Smooth muscle cell (in vitro differentiated cells): ENCODE results near the gene MRPS10. TPM values are rescaled to one million over a fixed set of nuclear protein-coding genes. Genes with fewer than 3 reads are reported as not detected.

ENCODE experiments used
- DNase-seq: peaks from one replicate; lab custom pipeline; 2025; ENCODE audit not compliant: unreplicated experiment; lab: John Stamatoyannopoulos, UW
- H2AFZ ChIP-seq: fragments of 200-600 bp; sonication (generic); 2 replicates; pipeline ENCODE4 v1.6.0; 2016; ENCODE audit warnings: antibody characterized with exemption, low read depth, mild to moderate bottlenecking
- H3F3A ChIP-seq: fragments of 200-600 bp; sonication (generic); 2 replicates; pipeline ENCODE4 v1.6.0; 2017; ENCODE audit warnings: antibody characterized with exemption, low read depth
- H3K27ac ChIP-seq: fragments of 200-600 bp; sonication (generic); 2 replicates; pipeline ENCODE4 v1.5.1; 2016; ENCODE audit warnings: low read depth, mild to moderate bottlenecking
- H3K27me3 ChIP-seq: fragments of 200-600 bp; sonication (generic); 2 replicates; pipeline ENCODE4 v1.6.1; 2016; ENCODE audit warnings: low read depth, mild to moderate bottlenecking
- H3K36me3 ChIP-seq: fragments of 200-600 bp; sonication (generic); 2 replicates; pipeline ENCODE4 v1.5.1; 2016; ENCODE audit warnings: low read depth
- H3K4me1 ChIP-seq: fragments of 200-600 bp; sonication (generic); 2 replicates; pipeline ENCODE4 v1.5.1; 2016; ENCODE audit warnings: low read depth
- H3K4me2 ChIP-seq: fragments of 200-600 bp; sonication (generic); 2 replicates; pipeline ENCODE4 v1.6.0; 2016; ENCODE audit warnings: mild to moderate bottlenecking
- H3K4me3 ChIP-seq: fragments of 200-600 bp; sonication (generic); 2 replicates; pipeline ENCODE4 v1.5.1; 2016; ENCODE audit warnings: mild to moderate bottlenecking
- H3K79me2 ChIP-seq: fragments of 200-600 bp; sonication (generic); 2 replicates; pipeline ENCODE4 v1.6.0; 2016; ENCODE audit warnings: low read depth, mild to moderate bottlenecking
- H3K9ac ChIP-seq: fragments of 200-600 bp; sonication (generic); 2 replicates; pipeline ENCODE4 v1.6.0; 2016; ENCODE audit warnings: low read depth
- H3K9me3 ChIP-seq: fragments of 200-600 bp; sonication (generic); replicated peaks from 2 replicates; pipeline ENCODE4 v1.5.1; 2016; ENCODE audit warnings: low read depth
- H4K20me1 ChIP-seq: fragments of 200-600 bp; sonication (generic); 2 replicates; pipeline ENCODE4 v1.6.0; 2016; ENCODE audit warnings: low read depth
- WGBS: methylation state at CpG from one replicate; pipeline ENCODE4 v1.1.7; 2016; ENCODE audit warnings: low lambda C conversion rate; 5-methylcytosine and 5-hydroxymethylcytosine counted together
- polyA plus RNA-seq: library from polyadenylated mRNA; unstranded; fragments of >200 nt; fragmentation: Nextera tagmentation; extraction: Ambion mirVana; gene quantifications from 2 replicates; pipeline ENCODE4 v1.2.1, GENCODE V29; 2016
- total RNA-seq: library from RNA; depleted of rRNA; stranded (reverse); fragments of >200 nt; gene quantifications from 2 replicates; pipeline ENCODE4 v1.2.3, GENCODE V29; 2014
- TF ChIP-seq, protein P1 (sequence below): fragments of 200-600 bp; sonication (generic); IDR thresholded peaks from 2 replicates; pipeline ENCODE4 v1.5.1; 2017; ENCODE audit warnings: borderline replicate concordance, mild to moderate bottlenecking, antibody characterized with exemption; ENCODE audit not compliant: insufficient read depth, poor library complexity, severe bottlenecking

The MRPS10 gene
- total and polyA plus RNA-seq, 2 experiments from 2014 or later: 41.1 to 47.8 TPM

DNA sequence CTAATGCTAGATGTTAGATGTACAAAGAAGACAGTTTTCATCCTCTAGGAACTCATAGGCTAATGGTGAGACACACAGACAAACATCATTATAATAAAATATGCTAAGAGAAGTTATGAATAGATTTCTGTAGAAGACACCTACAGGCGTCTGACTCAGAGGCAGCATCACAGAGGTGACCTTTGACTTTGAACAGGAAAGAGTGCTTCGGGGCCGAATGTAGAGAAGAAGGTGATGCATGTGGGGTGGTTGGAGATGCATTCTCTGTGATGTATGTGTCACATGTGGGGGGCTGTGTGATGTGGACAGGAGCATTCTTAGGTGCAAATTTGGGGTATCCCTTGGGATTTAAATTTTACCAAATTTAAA, 37.7 kb downstream of the MRPS10 start:
- TF ChIP-seq, protein P1, sequence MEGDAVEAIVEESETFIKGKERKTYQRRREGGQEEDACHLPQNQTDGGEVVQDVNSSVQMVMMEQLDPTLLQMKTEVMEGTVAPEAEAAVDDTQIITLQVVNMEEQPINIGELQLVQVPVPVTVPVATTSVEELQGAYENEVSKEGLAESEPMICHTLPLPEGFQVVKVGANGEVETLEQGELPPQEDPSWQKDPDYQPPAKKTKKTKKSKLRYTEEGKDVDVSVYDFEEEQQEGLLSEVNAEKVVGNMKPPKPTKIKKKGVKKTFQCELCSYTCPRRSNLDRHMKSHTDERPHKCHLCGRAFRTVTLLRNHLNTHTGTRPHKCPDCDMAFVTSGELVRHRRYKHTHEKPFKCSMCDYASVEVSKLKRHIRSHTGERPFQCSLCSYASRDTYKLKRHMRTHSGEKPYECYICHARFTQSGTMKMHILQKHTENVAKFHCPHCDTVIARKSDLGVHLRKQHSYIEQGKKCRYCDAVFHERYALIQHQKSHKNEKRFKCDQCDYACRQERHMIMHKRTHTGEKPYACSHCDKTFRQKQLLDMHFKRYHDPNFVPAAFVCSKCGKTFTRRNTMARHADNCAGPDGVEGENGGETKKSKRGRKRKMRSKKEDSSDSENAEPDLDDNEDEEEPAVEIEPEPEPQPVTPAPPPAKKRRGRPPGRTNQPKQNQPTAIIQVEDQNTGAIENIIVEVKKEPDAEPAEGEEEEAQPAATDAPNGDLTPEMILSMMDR: no peak
- H3K36me3 ChIP-seq: no peaks in the 10 kb centered on the region
- H4K20me1 ChIP-seq: no peaks in the 10 kb centered on the region
- H3K27me3 ChIP-seq: no peaks in the 10 kb centered on the region
- H2AFZ ChIP-seq: no peak overlapping the region
- no peaks in the 10 kb centered on the region for H3K4me1 ChIP-seq
- H3K4me2 ChIP-seq: no peak overlapping the region
- H3K9me3 ChIP-seq: no peaks in the 10 kb centered on the region
- WGBS: 79% methylated on average over 3 of the region's 3 CpGs
- DNase-seq: no peak
- H3K79me2 ChIP-seq: no peaks in the 10 kb centered on the region
- no peak overlapping the region for H3K4me3 ChIP-seq
- H3K9ac ChIP-seq: no peak overlapping the region
- no peaks in the 10 kb centered on the region for H3F3A ChIP-seq
- H3K27ac ChIP-seq: no peak overlapping the region

DNA sequence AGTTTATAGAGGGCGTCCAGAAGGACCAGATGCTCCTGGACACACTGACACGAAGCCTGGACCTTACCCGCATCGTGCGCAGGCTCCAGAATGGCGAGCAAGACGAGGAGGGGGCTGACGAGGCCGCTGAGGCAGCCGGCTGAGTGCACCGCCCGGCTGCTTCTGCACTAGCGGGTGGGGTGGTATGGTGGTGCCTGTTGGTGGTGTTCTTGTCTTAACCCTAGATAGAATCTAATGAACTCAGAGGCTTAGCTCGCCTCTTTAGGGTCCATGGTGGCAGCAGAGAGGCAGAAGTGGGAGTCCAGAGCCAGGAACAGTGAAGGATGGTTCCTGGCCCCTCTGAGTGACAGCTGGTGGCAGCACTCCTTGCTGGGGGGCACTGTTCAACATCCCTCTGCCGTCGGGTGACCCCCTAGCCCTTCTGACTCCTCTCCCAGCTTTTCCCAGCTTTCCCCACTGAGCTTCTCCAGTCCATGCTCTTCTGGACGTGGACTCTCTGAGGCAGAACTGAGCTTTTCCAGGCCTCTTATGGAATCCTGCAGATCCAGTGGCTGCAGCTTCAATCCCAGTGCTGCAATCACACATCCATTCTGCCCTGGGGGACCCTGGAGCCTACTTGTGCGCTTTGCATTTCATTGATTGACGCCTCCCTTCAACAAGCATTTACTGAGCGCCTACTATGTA, 38.3 kb downstream of the MRPS10 start:
- WGBS: 88% methylated on average over 20 of the region's 20 CpGs
- H3K36me3 ChIP-seq: no peaks in the 10 kb centered on the region
- no peaks in the 10 kb centered on the region for H3K4me1 ChIP-seq
- H3F3A ChIP-seq: no peaks in the 10 kb centered on the region
- no peak overlapping the region for H3K4me3 ChIP-seq
- H3K4me2 ChIP-seq: no peak overlapping the region
- H4K20me1 ChIP-seq: no peaks in the 10 kb centered on the region
- TF ChIP-seq, protein P1: no peak
- no peak overlapping the region for H3K27ac ChIP-seq
- H3K27me3 ChIP-seq: no peaks in the 10 kb centered on the region
- no peaks in the 10 kb centered on the region for H3K9me3 ChIP-seq
- no peaks in the 10 kb centered on the region for H3K79me2 ChIP-seq
- DNase-seq: no peak
- no peak overlapping the region for H2AFZ ChIP-seq
- H3K9ac ChIP-seq: no peak overlapping the region

DNA sequence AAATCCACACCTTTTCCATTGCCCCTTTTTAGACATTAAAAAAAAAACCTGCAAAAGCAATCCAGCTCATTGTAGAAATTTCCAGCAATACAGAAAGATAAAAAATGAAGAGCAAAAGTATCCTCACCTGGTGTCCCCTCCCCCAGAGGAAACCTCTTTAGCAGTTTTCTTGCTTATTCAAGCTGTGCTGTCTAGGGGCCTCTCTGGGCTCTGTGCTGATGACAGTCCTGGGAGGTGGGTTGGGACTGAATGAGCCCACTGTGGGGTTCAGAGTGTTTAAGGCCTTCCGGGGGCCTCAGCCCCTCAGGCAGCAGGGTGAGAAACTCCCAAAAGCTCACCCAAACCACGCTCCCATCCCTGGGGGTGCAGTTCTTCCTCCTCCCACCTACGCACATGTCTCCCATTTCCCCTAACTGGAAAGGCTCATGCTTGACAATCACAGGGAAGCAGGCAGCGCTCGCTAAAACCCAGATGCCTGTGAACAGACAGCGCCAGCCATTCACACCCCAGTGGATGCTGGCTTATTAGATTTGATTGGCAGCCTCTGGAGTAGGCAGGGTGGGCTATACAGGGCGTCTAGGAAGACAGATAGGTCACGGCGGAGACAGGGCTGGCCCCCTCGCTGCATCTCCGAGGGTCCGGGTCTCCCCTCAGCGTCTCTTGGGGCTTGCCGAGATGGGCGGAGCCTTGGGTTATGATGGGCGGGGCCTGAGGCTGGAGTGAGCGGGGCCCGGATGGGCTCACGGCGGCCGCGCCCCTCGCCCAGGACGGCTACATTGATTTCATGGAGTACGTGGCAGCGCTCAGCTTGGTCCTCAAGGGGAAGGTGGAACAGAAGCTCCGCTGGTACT, 39.9 kb downstream of the MRPS10 start:
- no peaks in the 10 kb centered on the region for H3K9me3 ChIP-seq
- H3K27me3 ChIP-seq: no peaks in the 10 kb centered on the region
- H3K79me2 ChIP-seq: no peaks in the 10 kb centered on the region
- H3K4me3 ChIP-seq: peak overlapping the region; percentile 25
- no peak overlapping the region for H3K9ac ChIP-seq
- H3K4me2 ChIP-seq: peak overlapping the region; percentile 64
- H3F3A ChIP-seq: no peaks in the 10 kb centered on the region
- DNase-seq: no peak
- H3K27ac ChIP-seq: no peak overlapping the region
- H2AFZ ChIP-seq: peak overlapping the region; percentile 52
- TF ChIP-seq, protein P1: no peak
- 11% methylated on average over 26 of the region's 27 CpGs for WGBS
- no peaks in the 10 kb centered on the region for H3K36me3 ChIP-seq
- H3K4me1 ChIP-seq: no peaks in the 10 kb centered on the region
- H4K20me1 ChIP-seq: no peaks in the 10 kb centered on the region

DNA sequence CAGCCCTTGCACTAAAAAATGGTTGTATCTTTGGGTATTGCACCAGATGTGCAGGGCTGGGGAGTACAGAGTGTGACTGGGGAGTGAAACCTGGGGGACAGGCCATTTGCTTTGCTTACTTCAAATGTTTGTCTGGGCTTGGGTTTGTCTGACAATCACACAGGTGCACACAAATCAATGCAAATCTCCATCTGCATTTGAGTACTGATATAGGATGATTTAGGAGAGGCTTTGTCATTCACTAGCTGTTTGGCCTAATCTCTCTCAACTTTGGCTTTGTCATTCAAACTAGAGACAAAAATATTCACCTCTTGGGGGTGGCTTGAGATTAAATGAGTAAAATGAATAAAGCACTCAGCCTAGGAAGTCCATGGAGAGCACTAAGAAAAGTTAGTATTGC, 40.7 kb downstream of the MRPS10 start:
- H3K27me3 ChIP-seq: no peaks in the 10 kb centered on the region
- TF ChIP-seq, protein P1: no peak

More for the DNA sequence above, 40.7 kb downstream of the MRPS10 start:
- Histone ChIP-seq H3K79me2 (no peaks in the 10 kb centered on the region), H4K20me1 (no peaks in the 10 kb centered on the region), H3K4me3 (no peak overlapping the region), H3F3A (no peaks in the 10 kb centered on the region), H3K36me3 (no peaks in the 10 kb centered on the region), H3K4me2 (no peak overlapping the region), H3K27ac (no peak overlapping the region), H3K9me3 (no peaks in the 10 kb centered on the region), H3K9ac (no peak overlapping the region), H2AFZ (no peak overlapping the region), H3K4me1 (no peaks in the 10 kb centered on the region)
- DNase-seq: no peak
